Activated CD4-positive, alpha-beta T cell treated with anti-CD3 and anti-CD28 coated beads for 24 hours (primary cell): ENCODE results near the gene NSUN7.
A peak's percentile ranks its signal among the peaks of the same experiment; 100 is the strongest.
"Not testable (repeated sequence)": the region's sequence is repeated elsewhere in the genome, so short reads cannot be mapped to it uniquely, and the experiment has no call there.

Source experiments
- DNase-seq, 2 donors: peaks; one replicate each; pipeline ENCODE4 v3.0.0-alpha.2; 2020; ENCODE audit warnings: low read depth in 2 of 2

The NSUN7 gene

DNA sequence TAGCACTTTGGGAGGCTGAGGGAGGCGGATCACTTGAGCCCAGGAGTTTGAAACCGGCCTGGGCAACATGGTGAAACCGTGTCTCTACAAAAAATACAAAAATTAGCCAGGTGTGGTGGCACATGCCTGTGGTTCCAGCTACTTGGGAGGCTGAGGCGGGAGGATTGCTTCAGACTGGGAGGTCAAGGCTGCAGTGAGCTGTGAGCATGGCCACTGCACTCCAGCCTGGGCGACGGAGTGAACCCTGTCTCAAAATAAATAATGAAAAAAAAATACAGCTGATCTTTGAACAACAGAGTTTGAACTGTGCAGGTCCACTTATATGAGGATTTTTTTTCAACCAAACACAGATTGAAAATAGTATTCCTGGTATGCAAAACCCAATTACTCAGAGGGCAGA lies 67.4 kb downstream of the NSUN7 start:
- not testable (repeated sequence) for DNase-seq

DNA sequence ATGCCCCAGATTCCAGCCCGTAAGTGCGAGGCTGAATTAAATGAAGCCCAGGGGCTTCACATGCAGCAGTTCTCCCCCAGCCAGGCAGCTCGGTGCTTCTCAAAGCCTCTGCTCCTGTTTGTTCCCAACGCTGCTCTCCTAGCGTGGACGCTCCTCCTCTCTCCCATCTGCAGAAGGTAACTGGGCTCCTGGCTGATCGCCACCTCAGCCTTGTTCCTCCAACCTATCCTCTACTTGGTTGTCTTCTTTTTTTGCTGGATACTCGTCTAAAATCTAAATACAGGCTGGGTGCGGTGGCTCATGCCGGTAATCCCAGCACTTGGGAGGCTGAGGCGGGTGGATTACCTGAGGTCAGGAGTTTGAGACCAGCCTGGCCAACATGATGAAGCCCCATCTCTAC lies 70.3 kb downstream of the NSUN7 start:
- DNase-seq = no peak

DNA sequence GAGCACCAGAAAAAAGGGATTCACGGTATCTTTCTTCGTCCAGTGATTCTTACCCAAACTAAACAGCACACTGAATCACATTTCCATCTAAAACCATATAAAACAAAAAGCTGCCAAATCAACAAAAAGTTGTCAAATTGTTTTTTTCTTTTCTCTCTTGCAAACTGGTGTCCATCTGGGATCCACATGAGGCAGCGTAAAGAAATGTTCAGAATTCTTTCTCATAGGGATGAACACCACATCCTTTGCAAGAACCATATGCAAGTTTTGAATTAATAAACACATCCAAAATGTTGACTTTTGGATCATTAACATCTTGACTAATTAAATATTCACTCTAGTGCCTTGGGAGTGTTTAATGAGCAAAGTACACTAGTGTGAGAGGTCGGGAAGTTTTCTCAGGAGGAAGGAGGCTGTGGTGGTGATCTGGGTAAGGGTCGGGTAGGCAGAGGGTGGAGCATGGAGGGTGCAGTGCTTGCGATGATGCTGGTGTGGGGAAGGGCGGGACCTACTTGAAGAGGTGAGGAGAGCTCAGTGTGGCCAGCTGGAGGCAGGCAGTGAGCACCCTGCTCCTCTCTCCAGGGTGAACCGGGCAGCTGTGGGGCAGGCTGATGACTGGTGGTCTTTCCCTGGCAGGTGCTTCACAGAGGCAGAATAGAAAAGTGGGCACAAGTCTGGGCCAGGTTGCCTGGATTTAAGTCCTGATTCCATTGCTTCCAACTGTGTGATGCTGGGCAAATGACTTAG lies 72.8 kb downstream of the NSUN7 start:
- no peak for DNase-seq

DNA sequence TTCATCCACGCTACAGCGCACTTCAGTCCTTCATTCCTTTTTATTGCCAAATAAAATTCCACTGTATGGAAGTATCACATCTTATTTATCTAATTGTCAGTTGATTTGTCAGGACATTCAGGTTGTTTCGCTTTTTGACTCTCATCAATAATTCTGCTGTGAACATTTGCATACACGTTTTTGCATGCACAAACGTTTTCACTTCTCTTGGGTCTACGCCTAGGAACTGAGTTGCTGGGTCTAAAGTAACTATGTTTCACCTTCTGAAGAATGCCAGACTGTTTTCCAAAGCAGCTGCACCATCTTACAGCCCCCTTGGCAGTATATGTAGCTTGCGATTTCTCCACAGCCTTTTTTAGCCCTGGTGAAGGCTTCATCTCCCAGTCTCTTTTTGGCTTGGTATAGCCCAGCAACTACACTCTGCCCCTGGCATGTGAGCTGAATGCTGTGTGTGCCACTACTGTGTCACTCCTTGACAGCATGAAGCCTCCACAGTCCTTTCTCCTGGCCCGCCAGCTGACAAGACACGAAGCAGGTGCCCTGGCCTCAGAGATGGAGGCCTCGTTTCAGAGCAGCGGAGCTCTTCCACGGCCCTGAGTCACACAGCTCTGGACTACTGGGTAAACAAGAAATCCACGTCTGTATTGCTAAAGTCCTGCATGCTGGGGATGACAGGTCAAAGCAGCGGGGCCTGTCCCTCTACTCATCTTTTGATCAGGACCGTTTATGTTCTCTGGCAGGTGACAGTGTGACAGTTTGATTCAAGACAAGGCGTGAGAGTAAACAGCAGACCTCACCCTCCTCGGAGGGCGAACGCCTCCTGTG lies 75.5 kb downstream of the NSUN7 start:
- no peak for DNase-seq

DNA sequence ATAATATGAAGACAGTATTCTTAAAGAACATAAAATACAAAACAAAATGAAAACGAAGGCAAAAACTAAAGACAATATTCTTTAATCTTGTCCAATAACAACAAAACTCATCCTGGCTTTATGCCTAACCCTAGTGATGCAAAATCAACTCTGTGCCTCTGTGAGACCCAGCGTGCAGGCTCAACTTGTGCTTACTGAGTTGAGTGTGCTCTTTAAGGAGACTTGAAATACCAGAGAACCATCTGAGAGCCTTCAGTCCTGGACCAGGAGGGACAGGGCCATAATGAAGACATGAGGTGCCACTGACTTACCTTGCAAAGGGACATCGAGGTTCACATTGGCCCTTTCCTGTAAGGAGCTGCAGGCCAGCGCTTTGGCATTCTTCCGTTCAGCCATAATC lies 77.1 kb downstream of the NSUN7 start:
- DNase-seq = no peak

DNA sequence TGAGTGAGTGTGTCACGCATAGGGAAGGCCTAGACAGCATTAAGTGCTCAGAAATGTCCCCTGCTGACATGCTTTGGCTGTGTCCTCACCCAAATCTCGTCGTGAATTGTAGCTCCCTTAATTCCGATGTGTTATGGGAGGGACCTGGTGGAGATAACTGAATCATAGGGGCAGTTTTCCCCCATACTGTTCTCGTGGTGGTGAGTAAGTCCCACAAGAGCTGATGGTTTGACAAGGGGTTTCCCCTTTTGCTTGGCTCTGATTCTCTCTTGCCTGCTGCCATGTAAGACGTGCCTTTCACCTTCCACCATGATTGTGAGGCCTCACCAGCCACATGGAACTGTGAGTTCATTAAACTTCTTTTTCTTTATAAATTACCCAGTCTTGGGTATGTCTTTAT lies 78.0 kb downstream of the NSUN7 start:
- DNase-seq = no peak

DNA sequence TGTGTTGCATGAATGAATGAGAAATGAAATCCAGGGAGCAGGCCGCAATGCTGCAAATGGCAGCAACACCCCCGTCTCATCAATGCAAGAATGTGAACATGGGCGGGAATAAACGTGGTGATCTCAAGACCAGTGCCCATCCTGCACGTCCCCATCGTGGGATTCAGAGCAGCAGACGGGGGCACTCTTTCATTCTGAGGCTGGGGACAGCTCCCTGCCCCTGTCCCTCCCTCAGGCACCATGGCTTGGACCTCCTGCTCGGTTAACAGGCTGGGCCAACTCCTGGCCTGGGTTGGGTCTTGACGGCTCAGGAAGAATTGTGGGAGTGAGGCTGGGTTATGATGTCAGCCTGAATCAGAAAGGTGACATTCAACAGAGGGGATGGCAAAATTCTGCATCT lies 78.9 kb downstream of the NSUN7 start:
- DNase-seq = no peak

DNA sequence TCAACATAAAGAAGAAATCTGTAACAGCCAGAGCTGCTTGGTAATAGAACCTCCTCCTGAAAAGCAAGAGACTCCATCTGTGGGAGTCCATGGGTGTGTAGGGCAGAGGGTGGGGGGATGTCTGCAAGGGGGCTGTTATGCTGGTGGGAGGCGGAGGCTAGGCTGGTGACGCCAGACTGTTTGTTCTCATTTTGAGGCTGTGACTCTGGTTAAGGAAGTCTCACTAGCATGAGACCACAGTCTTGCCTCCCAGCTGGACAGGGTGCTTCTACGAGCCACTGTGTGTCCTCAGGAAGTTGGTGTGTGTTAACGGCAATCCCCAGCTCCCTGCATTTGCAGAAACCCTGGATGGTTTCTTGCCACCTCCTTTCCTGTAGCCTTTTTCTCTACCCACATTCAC lies 79.8 kb downstream of the NSUN7 start:
- DNase-seq = no peak

DNA sequence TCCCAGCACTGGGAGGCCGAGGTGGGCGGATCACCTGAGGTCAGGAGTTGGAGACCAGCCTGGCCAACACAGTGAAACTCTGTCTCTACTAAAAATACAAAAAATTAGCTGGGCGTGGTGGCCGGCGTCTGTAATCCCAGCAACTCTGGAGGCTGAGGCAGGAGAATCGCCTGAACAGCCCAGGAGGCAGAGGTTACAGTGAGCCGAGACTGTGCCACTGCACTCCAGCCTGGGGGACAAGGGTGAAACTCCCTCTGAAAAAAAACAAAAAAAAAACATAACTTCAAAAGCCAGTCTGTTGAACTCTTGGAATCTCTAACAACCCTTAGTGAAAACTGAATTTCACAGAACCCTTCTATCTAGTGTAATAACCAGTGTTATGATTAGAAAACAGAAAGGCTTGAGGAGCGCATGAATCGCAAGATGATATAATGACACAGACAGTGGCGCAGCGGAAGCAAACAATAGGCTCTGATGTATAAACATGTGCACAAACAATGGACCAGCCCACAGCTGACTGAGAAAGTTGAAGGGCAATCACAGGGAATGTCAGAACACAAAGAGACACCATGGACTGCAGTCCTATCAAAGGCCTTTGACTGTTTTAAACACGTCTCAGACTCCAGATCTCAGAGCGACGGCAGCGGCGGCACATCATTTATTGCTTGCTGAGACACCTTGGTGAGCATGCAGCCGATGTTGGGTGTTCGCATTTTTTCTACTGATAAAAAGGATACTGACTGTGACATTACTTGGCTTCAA lies 81.6 kb downstream of the NSUN7 start:
- DNase-seq = no peak

DNA sequence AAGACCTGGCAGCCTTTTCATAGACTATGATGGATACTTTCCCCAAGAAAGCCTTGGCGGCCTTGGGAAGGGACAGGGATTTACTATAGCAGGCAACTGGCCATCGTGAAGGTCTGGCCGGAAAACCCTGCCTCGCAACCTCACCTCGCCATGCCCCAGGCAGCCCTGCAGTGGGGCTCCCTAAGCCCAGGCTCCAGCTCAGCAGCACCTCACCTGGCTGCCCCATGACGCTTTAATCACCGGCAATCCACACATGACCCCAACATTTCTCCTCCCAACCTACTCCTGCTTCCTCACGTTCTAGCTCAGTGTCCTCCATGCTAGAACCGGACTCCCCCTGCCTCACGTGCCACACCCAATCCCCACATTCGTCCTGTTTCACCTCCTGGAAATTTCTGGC lies 82.4 kb downstream of the NSUN7 start:
- DNase-seq = no peak

DNA sequence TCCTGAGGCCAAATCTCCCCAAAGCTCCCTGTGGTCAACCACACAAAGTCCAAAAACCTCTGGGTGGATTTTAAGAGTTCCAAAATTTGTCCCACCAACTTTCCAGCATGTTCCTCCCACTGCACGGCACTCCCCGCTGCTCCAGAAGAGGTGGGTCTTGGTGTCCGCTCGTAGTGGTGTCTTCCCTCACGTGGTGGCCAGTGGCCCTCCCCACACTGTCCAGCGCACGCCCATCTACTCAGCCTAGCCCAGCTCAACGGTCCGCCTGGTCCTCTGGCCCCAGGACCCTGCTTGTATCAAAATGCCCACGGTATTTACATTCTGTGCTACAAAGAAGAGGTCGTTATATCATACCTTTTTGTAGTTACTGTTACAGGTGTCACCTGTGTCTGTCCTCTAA lies 83.5 kb downstream of the NSUN7 start:
- no peak for DNase-seq

DNA sequence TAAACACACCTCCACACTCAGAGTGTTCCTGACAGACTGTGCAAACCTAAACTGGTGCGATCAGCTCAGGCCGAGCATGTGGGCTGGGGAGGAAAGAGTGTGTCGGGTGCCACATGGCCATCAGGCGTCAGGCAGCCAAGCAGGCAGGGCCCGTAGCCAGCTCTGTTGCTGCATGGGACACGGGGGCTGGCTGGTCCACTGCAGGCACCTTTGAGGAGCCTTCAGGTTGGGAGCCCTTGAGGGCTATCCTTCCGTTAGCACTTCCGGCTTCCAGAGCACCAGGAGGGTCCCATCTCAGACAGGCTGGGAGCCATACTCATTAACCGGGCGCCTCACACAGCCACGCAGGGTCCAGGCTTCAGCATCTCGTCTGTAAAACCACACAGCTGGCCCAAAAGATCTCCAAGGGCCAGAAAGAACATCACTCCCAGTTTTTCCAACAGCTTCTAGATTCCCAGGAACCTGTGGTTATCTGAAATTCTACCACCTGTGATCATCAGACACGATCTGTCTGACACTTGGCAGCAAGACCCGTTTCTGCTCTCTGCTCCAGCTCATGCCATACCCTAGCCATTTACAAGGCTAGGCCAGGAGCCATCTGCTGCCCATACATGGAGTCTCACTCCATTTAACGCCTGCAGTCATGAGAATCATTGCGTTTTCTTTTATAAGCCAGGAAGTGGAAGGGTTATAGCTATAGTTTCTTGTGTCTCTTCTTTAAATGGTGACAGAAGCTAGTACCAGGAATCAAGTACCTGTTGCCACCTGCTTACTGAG lies 87.5 kb downstream of the NSUN7 start:
- DNase-seq = no peak

DNA sequence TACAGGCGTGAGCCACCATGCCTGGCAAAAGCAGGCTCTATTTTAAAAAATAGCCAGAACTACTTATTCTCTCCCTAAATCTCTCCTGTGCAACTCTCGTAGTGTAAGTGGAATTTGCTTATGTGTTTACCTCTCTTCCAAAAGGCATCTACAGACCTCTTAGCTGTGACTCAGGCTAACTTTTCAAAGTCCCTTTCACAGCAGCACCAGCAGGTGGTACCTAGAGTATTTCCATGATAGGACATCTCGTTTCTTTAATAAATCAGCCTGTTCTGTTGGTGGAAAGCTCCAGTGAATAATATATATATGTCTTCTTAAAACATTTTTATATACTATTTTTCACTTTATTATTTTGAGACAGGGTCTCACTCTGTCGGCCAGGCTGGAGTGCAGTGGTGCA lies 89.0 kb downstream of the NSUN7 start:
- DNase-seq = no peak

DNA sequence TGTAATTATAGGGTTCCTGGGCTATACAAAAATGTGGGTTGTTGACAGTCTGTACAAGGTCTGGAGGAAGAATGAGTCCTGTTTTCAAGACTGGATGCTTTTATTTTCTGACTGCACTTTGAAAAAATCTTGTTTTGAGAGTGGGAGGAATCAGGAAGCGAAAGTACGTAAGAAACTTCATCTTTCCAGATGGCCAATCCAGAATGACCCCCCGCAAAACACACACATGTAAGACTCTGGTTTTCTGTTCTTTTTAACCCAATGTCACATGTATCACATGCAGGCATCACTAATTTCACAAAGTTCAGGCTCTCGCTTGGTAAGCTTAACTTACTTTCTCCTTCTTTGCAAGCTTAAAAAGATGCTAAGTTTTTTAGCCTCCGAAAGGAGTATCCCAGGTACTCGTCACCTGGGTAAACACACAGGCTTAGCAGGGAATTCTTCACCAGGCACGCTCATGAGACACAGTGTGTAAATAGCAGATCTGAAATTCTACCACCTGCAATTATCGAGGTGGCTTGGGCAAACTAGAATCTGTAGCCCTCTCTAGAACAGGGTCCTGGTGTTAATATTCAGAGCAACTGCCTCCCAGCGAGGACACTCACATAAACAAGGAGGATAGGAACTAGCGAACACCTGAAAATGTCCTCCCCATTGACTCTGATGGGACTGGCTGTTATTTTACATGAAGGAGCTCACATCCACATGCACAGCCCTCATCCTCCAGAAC lies 90.7 kb downstream of the NSUN7 start:
- no peak for DNase-seq

DNA sequence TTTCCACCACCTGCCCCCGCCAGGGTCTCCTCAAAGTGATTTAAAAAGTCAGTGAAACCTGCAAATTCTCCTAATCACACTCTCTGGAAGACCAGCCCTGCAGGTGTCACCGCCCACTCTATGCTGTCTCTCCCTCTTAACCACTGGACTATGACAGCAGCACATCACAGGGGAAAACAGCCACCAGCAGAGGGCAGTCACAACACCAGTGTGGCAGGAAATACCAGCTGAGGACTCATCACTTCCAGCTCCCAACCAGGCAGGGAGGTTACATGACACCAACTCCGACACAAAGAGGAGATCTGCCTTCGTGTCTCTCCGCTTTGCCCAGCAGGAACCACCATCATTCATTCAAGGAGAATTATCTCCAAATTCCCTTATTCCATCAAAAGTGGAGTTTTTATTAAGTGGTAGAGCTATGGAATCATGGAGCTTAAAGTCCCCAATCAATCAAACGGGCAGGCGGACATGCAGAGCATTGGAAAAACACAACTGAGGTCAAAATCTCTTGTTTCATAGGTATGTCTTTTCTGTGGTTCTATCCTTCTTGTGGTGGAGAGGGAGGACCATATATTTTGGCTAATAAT lies 91.3 kb downstream of the NSUN7 start:
- peak; percentile 75 to 86 for DNase-seq

DNA sequence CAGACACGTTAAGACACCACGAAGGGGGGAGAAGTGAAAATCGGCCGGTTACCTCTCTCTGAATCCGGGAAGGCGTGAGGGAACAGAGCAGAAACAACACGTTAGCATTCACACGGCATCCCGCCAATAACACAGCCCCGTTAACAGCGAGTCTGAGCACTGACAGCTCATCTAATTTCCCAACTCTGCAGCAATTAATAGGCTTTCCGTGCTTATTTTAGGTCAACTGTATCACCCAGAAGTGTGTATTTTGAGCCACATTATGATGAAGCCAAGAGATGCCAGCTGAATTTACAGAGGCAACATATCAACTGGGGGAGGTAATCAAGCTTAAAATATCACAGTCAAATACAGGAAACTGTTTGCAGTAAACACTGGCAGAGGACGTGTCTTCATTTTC lies 92.6 kb downstream of the NSUN7 start:
- no peak for DNase-seq

DNA sequence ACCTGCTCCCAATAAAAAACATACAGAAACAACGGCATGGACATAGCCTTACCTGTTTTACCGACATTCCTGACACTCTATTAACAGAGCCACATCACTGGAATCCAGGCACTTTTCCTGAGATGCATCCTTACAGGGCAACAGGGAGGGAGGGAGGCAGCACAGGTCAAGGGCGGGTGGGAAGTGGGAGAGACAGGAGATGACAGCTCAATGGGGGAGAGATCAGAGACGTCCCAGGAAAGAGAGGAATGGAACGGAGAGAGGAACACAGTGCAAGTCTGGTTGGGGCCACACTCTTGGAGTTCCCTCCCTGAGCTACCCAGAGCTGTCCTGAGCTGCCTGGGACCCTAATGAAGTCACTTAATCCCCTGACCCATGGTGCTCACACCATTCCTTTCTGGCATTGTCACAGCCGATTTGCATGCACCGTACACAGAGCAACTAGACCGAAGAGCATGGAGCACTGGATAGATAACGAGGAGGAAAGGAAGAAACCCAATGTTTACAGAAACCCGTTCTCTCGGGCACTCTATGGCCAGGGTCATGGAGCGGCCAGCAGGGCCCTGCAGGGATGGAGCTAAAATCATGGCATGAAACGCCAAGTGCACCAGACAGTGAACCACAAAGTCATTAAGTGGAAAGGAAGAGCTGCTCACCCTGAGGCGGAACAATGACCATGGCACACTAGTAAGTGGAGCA lies 93.1 kb downstream of the NSUN7 start:
- no peak for DNase-seq

DNA sequence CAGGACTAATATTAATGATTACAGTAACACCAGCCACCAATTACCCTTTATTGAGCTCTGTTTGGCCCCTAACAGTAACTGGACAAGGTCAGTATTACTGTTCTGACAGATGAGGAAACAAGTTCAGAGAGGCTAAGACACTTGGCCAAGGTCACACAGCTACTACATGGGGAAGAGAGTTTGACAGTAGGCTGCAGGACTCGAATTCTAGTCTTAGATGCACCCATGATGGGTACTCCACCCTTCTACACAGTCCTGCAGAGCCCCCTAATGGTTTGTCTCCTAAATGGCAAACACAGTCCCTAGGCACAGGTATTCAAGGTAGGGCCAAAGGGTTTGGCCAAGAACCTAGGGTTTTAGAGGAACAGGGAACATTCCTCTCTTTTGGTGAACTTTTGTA lies 93.9 kb downstream of the NSUN7 start:
- DNase-seq = no peak

DNA sequence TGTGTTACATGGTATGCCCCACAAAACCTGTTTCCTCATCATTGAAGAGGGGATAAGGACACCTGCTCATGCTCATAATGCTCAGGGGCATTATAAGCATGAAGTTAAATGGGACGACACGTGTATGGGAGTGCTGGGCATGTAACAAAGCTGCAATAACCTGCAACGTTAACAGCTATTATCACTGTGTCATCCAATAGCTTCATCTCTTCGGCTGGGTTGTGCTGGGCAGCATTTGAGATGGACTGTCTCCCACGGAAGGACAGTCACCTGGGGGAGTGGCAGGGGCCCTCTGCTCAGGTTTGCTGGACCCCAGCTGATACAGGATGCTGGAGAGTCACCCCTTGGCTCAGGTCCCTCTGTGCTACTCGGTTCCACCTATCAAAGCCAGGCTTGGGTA lies 94.5 kb downstream of the NSUN7 start:
- no peak for DNase-seq

DNA sequence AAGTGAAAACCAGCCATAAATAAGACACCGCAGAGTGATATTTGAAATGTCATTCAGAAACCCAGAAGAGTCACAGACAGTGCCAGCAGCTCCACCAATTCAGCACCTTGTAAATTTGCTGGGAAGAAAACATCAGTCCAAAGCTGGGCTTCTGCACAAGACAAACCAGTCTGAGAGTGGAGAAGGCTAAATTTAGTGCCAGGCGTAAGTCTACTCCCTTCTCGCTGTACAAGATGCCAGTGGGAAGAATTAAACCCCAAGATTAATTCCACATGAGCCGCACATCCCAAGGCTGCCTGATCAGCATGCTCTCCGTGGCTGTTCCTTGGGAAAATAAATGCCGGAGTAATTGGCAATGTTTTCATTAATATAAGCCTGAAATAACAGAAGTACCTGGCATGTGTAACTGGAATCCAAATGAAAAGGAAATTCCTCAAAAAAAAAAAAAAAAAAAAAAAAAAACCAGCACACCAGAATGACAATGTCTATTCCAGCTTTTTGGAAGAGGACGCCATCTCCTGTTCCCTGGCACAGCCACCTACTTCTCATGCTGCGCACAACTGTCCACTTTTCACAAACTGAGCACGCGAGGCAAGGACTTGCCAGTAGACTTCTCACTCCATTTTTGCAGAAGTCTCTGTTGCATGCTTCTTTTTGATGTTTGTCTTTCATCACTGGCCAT lies 95.5 kb downstream of the NSUN7 start:
- DNase-seq = no peak
